Renal cortical epithelial cell (primary cell): Measurements from ENCODE around the gene DTYMK. TPM values are rescaled to one million over a fixed set of nuclear protein-coding genes. Genes with fewer than 3 reads are reported as not detected.

Experiments used
- DNase-seq: peaks from one replicate; pipeline ENCODE4 v3.0.0-alpha.2; 2011; ENCODE audit warnings: low read depth
- total RNA-seq: library from RNA; depleted of rRNA; stranded (reverse); fragments of >200 nt; gene quantifications from 2 replicates; pipeline ENCODE4 v1.2.3, GENCODE V29; 2014

Gene DTYMK
- total RNA-seq, 1 donor from 2014 or later = 12.2 TPM

GRCh38 chr2:241649404-241649803, 37.2 kb downstream of the DTYMK start:
- no peak for DNase-seq

- DNase-seq = no peak
Measured at GRCh38 chr2:241648453-241648852, 38.2 kb downstream of the DTYMK start.

GRCh38 chr2:241645915-241646645, 40.5 kb downstream of the DTYMK start:
- no peak for DNase-seq

GRCh38 chr2:241645056-241645914, 41.3 kb downstream of the DTYMK start:
- no peak for DNase-seq

GRCh38 chr2:241641631-241642030, 45.0 kb downstream of the DTYMK start:
- DNase-seq = no peak

- DNase-seq = no peak
Measured at GRCh38 chr2:241640165-241640795, 46.3 kb downstream of the DTYMK start.

GRCh38 chr2:241639385-241639784, 47.2 kb downstream of the DTYMK start:
- DNase-seq = no peak

- no peak for DNase-seq
Measured at GRCh38 chr2:241638940-241639339, 47.7 kb downstream of the DTYMK start.

GRCh38 chr2:241637795-241638660, 48.6 kb downstream of the DTYMK start:
- no peak for DNase-seq

GRCh38 chr2:241637018-241637794, 49.4 kb downstream of the DTYMK start, which contains the start of the genes ATG4B and THAP4:
TSS of gene ATG4B (plus strand) at chr2:241637693. CDS start at chr2:241637715, 22 bp downstream.
TSS of gene THAP4 (minus strand) at chr2:241637158. CDS start at chr2:241637017, 141 bp downstream.
- peak; percentile 53 for DNase-seq

- DNase-seq = no peak
Measured at GRCh38 chr2:241636182-241637017, 50.2 kb downstream of the DTYMK start.

- DNase-seq = no peak
Measured at GRCh38 chr2:241635756-241636155, 50.9 kb downstream of the DTYMK start.

- DNase-seq = no peak
Measured at GRCh38 chr2:241633561-241633960, 53.1 kb downstream of the DTYMK start.

GRCh38 chr2:241632478-241633325, 53.9 kb downstream of the DTYMK start:
- DNase-seq = no peak

GRCh38 chr2:241629762-241630435, 56.7 kb downstream of the DTYMK start:
- peak; percentile 88 for DNase-seq

GRCh38 chr2:241627675-241628074, 58.9 kb downstream of the DTYMK start:
- DNase-seq = no peak
